ENCODE data around the gene SLC1A2. TPM values are rescaled to one million over a fixed set of nuclear protein-coding genes. Genes with fewer than 3 reads are reported as not detected.

Gene SLC1A2
- total RNA-seq, 5 donors from 2014 or later (not counting 1 experiment from before 2014, with no cell fraction given) = 0.07 to 0.19 (median 0.12) TPM

- no peak overlapping the region for H3K27ac ChIP-seq (ENCODE audit: low read length)
- POLR2A ChIA-PET = interaction anchor here in 1 of 2 donors (0.7 kb wide), 1 partner anchor 13 kb away, joined by 3 read pairs; no protein-coding TSS in a partner anchor
- H3K4me1 Mint-ChIP-seq = peaks cover 19 to 21% (median 20%) of the 10 kb centered on the region in 3 donors
- ATAC-seq (replicated peaks in 1 of 4) (no peak), DNase-seq (no peak)
- H3K27me3 ChIP-seq (replicated peaks in 1 of 2; ENCODE audit: control insufficient read depth in 2 of 2, extremely low read depth in 1 of 2, insufficient read depth in 2 of 2, low read length in 1 of 2) = no peaks in the 10 kb centered on the region
- H3K27me3 Mint-ChIP-seq = no peaks in the 10 kb centered on the region
- no peaks in the 10 kb centered on the region for H3K36me3 Mint-ChIP-seq
- no peak overlapping the region for H3K4me3 Mint-ChIP-seq
- H3K4me1 ChIP-seq (ENCODE audit: control insufficient read depth in 1 of 2, extremely low read depth in 1 of 2, insufficient read depth in 2 of 2, low read length in 2 of 2) = peaks cover 0 to 3% of the 10 kb centered on the region in 2 experiments
- no peaks in the 10 kb centered on the region for H3K36me3 ChIP-seq (ENCODE audit: control insufficient read depth in 2 of 2, extremely low read depth in 1 of 2, insufficient read depth in 1 of 2, low read length in 1 of 2)
- no peaks in the 10 kb centered on the region for H3K9me3 ChIP-seq
- H3K4me3 ChIP-seq (ENCODE audit: control insufficient read depth in 1 of 2, extremely low read depth in 1 of 2, low read length in 1 of 2) = no peak overlapping the region
- 43% methylated on average over 1 of the region's 4 CpGs for WGBS (ENCODE audit: insufficient coverage)
- no peaks in the 10 kb centered on the region for H3K9me3 Mint-ChIP-seq
- H3K27ac Mint-ChIP-seq = no peak overlapping the region
- CTCF ChIA-PET = interaction anchor here in 1 of 2 donors (0.6 to 0.8 kb wide), 2 partner anchors 81 to 462 kb away, joined by 3 read pairs; no protein-coding TSS in a partner anchor
Observed at GRCh38 chr11:35387111-35387982, 32.0 kb downstream of the SLC1A2 start.

- H3K4me1 ChIP-seq (ENCODE audit: control insufficient read depth in 1 of 2, extremely low read depth in 1 of 2, insufficient read depth in 2 of 2, low read length in 2 of 2) = no peaks in the 10 kb centered on the region
- H3K27me3 ChIP-seq (replicated peaks in 1 of 2; ENCODE audit: control insufficient read depth in 2 of 2, extremely low read depth in 1 of 2, insufficient read depth in 2 of 2, low read length in 1 of 2) = no peaks in the 10 kb centered on the region
- no CpG with 5 or more reads among the region's 5 CpGs for WGBS (ENCODE audit: insufficient coverage)
- ChIA-PET POLR2A (no interaction called here), CTCF (no interaction called here)
- H3K4me3 Mint-ChIP-seq = no peak overlapping the region
- H3K4me1 Mint-ChIP-seq = no peaks in the 10 kb centered on the region
- DNase-seq = no peak
- H3K36me3 ChIP-seq (ENCODE audit: control insufficient read depth in 2 of 2, extremely low read depth in 1 of 2, insufficient read depth in 1 of 2, low read length in 1 of 2) = no peaks in the 10 kb centered on the region
- H3K9me3 Mint-ChIP-seq = no peaks in the 10 kb centered on the region
- no peak overlapping the region for H3K27ac Mint-ChIP-seq
- H3K4me3 ChIP-seq (ENCODE audit: control insufficient read depth in 1 of 2, extremely low read depth in 1 of 2, low read length in 1 of 2) = no peak overlapping the region
- ATAC-seq (replicated peaks in 1 of 4) = no peak
- no peaks in the 10 kb centered on the region for H3K9me3 ChIP-seq
- no peak overlapping the region for H3K27ac ChIP-seq (ENCODE audit: low read length)
- no peaks in the 10 kb centered on the region for H3K27me3 Mint-ChIP-seq
- no peaks in the 10 kb centered on the region for H3K36me3 Mint-ChIP-seq
Observed at GRCh38 chr11:35383953-35384352, 35.4 kb downstream of the SLC1A2 start.

- ChIA-PET CTCF (interaction anchor here in 1 of 2 donors (0.8 kb wide), 1 partner anchor 257 kb away, joined by 6 read pairs; no protein-coding TSS in a partner anchor), POLR2A (no interaction called here)
- 86% methylated on average over 4 of the region's 4 CpGs for WGBS (ENCODE audit: insufficient coverage)
- no peaks in the 10 kb centered on the region for H3K4me1 ChIP-seq (ENCODE audit: control insufficient read depth in 1 of 2, extremely low read depth in 1 of 2, insufficient read depth in 2 of 2, low read length in 2 of 2)
- no peaks in the 10 kb centered on the region for H3K9me3 Mint-ChIP-seq
- no peaks in the 10 kb centered on the region for H3K9me3 ChIP-seq
- DNase-seq = no peak
- no peaks in the 10 kb centered on the region for H3K36me3 Mint-ChIP-seq
- no peaks in the 10 kb centered on the region for H3K27me3 Mint-ChIP-seq
- no peaks in the 10 kb centered on the region for H3K36me3 ChIP-seq (ENCODE audit: control insufficient read depth in 2 of 2, extremely low read depth in 1 of 2, insufficient read depth in 1 of 2, low read length in 1 of 2)
- no peak overlapping the region for H3K4me3 ChIP-seq (ENCODE audit: control insufficient read depth in 1 of 2, extremely low read depth in 1 of 2, low read length in 1 of 2)
- H3K27ac Mint-ChIP-seq = no peak overlapping the region
- H3K27me3 ChIP-seq (replicated peaks in 1 of 2; ENCODE audit: control insufficient read depth in 2 of 2, extremely low read depth in 1 of 2, insufficient read depth in 2 of 2, low read length in 1 of 2) = no peaks in the 10 kb centered on the region
- H3K4me3 Mint-ChIP-seq = no peak overlapping the region
- ATAC-seq (replicated peaks in 1 of 4) = no peak
- no peaks in the 10 kb centered on the region for H3K4me1 Mint-ChIP-seq
- no peak overlapping the region for H3K27ac ChIP-seq (ENCODE audit: low read length)
Observed at GRCh38 chr11:35381709-35382322, 37.5 kb downstream of the SLC1A2 start.

GRCh38 chr11:35380603-35381002, 38.8 kb downstream of the SLC1A2 start:
- H3K27ac Mint-ChIP-seq = no peak overlapping the region
- DNase-seq (no peak), ATAC-seq (replicated peaks in 1 of 4) (no peak)
- no peaks in the 10 kb centered on the region for H3K4me1 Mint-ChIP-seq
- Histone ChIP-seq H3K36me3 (ENCODE audit: control insufficient read depth in 2 of 2, extremely low read depth in 1 of 2, insufficient read depth in 1 of 2, low read length in 1 of 2) (no peaks in the 10 kb centered on the region), H3K9me3 (no peaks in the 10 kb centered on the region), H3K27me3 (replicated peaks in 1 of 2; ENCODE audit: control insufficient read depth in 2 of 2, extremely low read depth in 1 of 2, insufficient read depth in 2 of 2, low read length in 1 of 2) (no peaks in the 10 kb centered on the region), H3K4me1 (ENCODE audit: control insufficient read depth in 1 of 2, extremely low read depth in 1 of 2, insufficient read depth in 2 of 2, low read length in 2 of 2) (no peaks in the 10 kb centered on the region), H3K4me3 (ENCODE audit: control insufficient read depth in 1 of 2, extremely low read depth in 1 of 2, low read length in 1 of 2) (no peak overlapping the region), H3K27ac (ENCODE audit: low read length) (no peak overlapping the region)
- ChIA-PET CTCF (interaction anchor here in 1 of 2 donors (0.6 kb wide), 1 partner anchor 452 kb away, joined by 3 read pairs; no protein-coding TSS in a partner anchor), POLR2A (no interaction called here)
- no peaks in the 10 kb centered on the region for H3K36me3 Mint-ChIP-seq
- no peak overlapping the region for H3K4me3 Mint-ChIP-seq
- WGBS (ENCODE audit: insufficient coverage) = 72% methylated on average over 4 of the region's 5 CpGs
- H3K27me3 Mint-ChIP-seq = no peaks in the 10 kb centered on the region
- no peaks in the 10 kb centered on the region for H3K9me3 Mint-ChIP-seq

GRCh38 chr11:35377262-35377661, 42.1 kb downstream of the SLC1A2 start:
- POLR2A ChIA-PET = no interaction called here
- Mint-ChIP-seq H3K4me3 (no peak overlapping the region), H3K4me1 (peaks cover 5 to 14% (median 8%) of the 10 kb centered on the region in 3 donors), H3K27ac (no peak overlapping the region), H3K9me3 (no peaks in the 10 kb centered on the region), H3K36me3 (no peaks in the 10 kb centered on the region), H3K27me3 (no peaks in the 10 kb centered on the region)
- CTCF ChIA-PET = interaction anchor here in 1 of 2 donors (0.6 kb wide), 1 partner anchor 277 kb away, joined by 5 read pairs; no protein-coding TSS in a partner anchor
- peaks cover 0 to 7% of the 10 kb centered on the region in 2 experiments for H3K4me1 ChIP-seq (ENCODE audit: control insufficient read depth in 1 of 2, extremely low read depth in 1 of 2, insufficient read depth in 2 of 2, low read length in 2 of 2)
- H3K27me3 ChIP-seq (replicated peaks in 1 of 2; ENCODE audit: control insufficient read depth in 2 of 2, extremely low read depth in 1 of 2, insufficient read depth in 2 of 2, low read length in 1 of 2) = no peaks in the 10 kb centered on the region
- no peak overlapping the region for H3K27ac ChIP-seq (ENCODE audit: low read length)
- ATAC-seq (replicated peaks in 1 of 4) (no peak), DNase-seq (no peak)
- no peak overlapping the region for H3K4me3 ChIP-seq (ENCODE audit: control insufficient read depth in 1 of 2, extremely low read depth in 1 of 2, low read length in 1 of 2)
- H3K9me3 ChIP-seq = no peaks in the 10 kb centered on the region
- 85% methylated on average over 5 of the region's 6 CpGs for WGBS (ENCODE audit: insufficient coverage)
- H3K36me3 ChIP-seq (ENCODE audit: control insufficient read depth in 2 of 2, extremely low read depth in 1 of 2, insufficient read depth in 1 of 2, low read length in 1 of 2) = no peaks in the 10 kb centered on the region

- no peaks in the 10 kb centered on the region for H3K27me3 ChIP-seq (replicated peaks in 1 of 2; ENCODE audit: control insufficient read depth in 2 of 2, extremely low read depth in 1 of 2, insufficient read depth in 2 of 2, low read length in 1 of 2)
- Mint-ChIP-seq H3K4me1 (peaks cover 5 to 14% (median 8%) of the 10 kb centered on the region in 3 donors), H3K27me3 (no peaks in the 10 kb centered on the region), H3K9me3 (no peaks in the 10 kb centered on the region), H3K27ac (no peak overlapping the region), H3K36me3 (no peaks in the 10 kb centered on the region), H3K4me3 (no peak overlapping the region)
- H3K36me3 ChIP-seq (ENCODE audit: control insufficient read depth in 2 of 2, extremely low read depth in 1 of 2, insufficient read depth in 1 of 2, low read length in 1 of 2) = no peaks in the 10 kb centered on the region
- CTCF ChIA-PET = no interaction called here
- ATAC-seq (replicated peaks in 1 of 4) = no peak
- no CpG with 5 or more reads among the region's 3 CpGs for WGBS (ENCODE audit: insufficient coverage)
- no peak overlapping the region for H3K4me3 ChIP-seq (ENCODE audit: control insufficient read depth in 1 of 2, extremely low read depth in 1 of 2, low read length in 1 of 2)
- H3K9me3 ChIP-seq = no peaks in the 10 kb centered on the region
- H3K27ac ChIP-seq (ENCODE audit: low read length) = no peak overlapping the region
- peaks cover 0 to 7% of the 10 kb centered on the region in 2 experiments for H3K4me1 ChIP-seq (ENCODE audit: control insufficient read depth in 1 of 2, extremely low read depth in 1 of 2, insufficient read depth in 2 of 2, low read length in 2 of 2)
- POLR2A ChIA-PET = no interaction called here
- DNase-seq = no peak
Observed at GRCh38 chr11:35376613-35377012, 42.7 kb downstream of the SLC1A2 start.

Data from T-cell (primary cell).